OCI-LY7 (cell line): ENCODE data around the gene P2RX6.

Experiments used
- EZH2phosphoT487 ChIP-seq: fragments of 200-600 bp; sonication (generic); IDR thresholded peaks from 2 replicates; pipeline ENCODE4 v1.6.1; 2018; ENCODE audit warnings: low read depth, borderline replicate concordance, mild to moderate bottlenecking, mixed run types, antibody characterized with exemption, low read length, moderate library complexity, mixed read lengths
- TF ChIP-seq, protein P1 (sequence below): fragments of 200-600 bp; sonication (generic); conservative IDR thresholded peaks from 2 replicates; pipeline ENCODE4 v1.5.1; 2014; ENCODE audit warnings: mild to moderate bottlenecking, antibody characterized with exemption, low read length, moderate library complexity, mixed read lengths

GRCh38 chr22:21001601-21002325, 13.2 kb upstream of the P2RX6 start, which contains the start of gene THAP7:
- no peak for TF ChIP-seq EZH2phosphoT487
- TF ChIP-seq, protein P1, sequence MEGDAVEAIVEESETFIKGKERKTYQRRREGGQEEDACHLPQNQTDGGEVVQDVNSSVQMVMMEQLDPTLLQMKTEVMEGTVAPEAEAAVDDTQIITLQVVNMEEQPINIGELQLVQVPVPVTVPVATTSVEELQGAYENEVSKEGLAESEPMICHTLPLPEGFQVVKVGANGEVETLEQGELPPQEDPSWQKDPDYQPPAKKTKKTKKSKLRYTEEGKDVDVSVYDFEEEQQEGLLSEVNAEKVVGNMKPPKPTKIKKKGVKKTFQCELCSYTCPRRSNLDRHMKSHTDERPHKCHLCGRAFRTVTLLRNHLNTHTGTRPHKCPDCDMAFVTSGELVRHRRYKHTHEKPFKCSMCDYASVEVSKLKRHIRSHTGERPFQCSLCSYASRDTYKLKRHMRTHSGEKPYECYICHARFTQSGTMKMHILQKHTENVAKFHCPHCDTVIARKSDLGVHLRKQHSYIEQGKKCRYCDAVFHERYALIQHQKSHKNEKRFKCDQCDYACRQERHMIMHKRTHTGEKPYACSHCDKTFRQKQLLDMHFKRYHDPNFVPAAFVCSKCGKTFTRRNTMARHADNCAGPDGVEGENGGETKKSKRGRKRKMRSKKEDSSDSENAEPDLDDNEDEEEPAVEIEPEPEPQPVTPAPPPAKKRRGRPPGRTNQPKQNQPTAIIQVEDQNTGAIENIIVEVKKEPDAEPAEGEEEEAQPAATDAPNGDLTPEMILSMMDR: no peak
